GM18517 (cell line): Measurements from ENCODE around the gene ASB16.
"Not testable (repeated sequence)": the region's sequence is repeated elsewhere in the genome, so short reads cannot be mapped to it uniquely, and the experiment has no call there.

Experiments
- ATAC-seq: cut with Tn5 transposase; IDR thresholded peaks from one replicate; pipeline ENCODE4 v1.9.1; 2021; ENCODE audit warnings: mild to moderate bottlenecking, moderate library complexity; ENCODE audit not compliant: unreplicated experiment

ASB16 gene

DNA sequence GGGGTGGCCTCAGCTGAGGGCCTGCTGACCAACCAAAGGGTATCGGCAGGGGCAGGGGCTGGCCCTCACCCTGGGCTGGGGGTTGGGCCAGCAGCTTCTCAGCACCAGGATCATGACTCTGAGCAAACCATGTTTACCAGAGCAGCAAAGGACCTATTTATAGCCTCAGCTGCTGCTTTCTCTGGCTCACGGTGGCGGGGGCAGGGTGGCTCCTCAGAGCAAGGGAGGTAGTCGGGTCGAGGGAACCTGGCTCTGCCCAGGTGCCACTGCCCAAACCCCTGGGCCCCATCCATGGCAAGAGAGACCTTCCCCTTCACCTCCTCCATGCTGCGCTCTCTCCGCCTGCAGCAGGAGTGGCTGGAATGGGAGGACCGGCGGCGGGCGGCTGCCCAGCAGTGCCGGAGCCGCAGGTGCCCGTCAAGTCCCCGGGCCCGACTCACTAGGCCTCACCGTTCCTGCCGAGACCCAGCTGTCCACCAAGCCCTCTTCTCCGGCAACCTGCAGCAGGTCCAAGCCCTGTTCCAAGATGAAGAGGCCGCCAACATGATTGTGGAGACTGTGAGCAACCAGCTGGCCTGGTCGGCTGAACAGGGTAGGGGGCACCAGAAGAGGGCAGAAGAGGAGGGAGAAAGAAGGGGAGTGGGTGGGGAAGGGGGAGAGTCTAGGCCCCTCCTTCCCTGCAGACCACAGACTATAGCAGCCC is at the start of gene ASB16:
Gene ASB16, plus strand, starts transcription at position 206 of the 703 bp plus-strand sequence. Its CDS starts 86 bp downstream, at position 292.
- ATAC-seq, result no peak

DNA sequence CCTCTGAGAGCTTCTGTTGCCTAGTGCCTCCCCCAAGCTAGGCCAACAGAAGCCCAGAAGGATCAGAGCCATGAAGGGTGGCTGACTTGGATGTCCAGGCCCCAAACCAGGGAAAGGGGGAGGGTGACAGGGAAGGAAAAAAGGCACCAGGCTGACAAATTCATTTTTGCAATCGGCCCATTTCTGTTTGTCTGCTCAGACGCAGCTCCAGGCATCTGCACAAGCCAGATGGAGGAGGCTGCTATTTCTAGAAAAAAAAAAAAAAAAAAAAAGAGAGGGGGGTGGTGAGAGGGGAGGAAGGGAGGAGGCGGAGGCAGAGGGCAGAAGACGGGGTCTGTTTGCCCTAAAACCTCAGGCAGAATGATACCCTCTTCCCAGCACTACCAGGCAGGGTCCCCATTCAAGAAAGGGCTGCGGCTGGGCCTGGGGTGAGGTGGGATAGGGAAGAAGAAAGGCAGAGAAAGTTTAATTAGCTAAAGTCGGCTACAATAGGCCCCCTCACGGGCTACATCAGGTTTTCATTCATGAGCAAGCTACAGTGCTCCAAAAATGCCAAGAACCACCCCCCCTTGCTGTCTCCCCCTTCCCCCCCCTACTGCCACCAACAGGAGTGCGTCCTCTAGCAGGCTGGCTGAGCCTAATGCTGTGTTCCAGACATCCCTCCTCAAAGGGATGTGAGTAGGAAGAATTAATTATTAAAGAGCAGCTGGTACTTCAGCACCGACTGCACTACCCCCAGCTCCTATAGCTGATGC is 49.5 kb upstream of the ASB16 start:
- ATAC-seq, result no peak

- ATAC-seq, result no peak
Measured at GRCh38 chr17:44121997-44122815, 48.3 kb upstream of the ASB16 start.

GRCh38 chr17:44122816-44123355 is 47.6 kb upstream of the ASB16 start:
- peak; percentile 17 for ATAC-seq

- peak; percentile 80 for ATAC-seq
Measured at GRCh38 chr17:44123356-44124117, 47.0 kb upstream of the ASB16 start, which contains the start of gene HDAC5. HDAC5 (minus strand) TSS chr17:44123641; CDS start chr17:44117515, 6,126 bp downstream.

DNA sequence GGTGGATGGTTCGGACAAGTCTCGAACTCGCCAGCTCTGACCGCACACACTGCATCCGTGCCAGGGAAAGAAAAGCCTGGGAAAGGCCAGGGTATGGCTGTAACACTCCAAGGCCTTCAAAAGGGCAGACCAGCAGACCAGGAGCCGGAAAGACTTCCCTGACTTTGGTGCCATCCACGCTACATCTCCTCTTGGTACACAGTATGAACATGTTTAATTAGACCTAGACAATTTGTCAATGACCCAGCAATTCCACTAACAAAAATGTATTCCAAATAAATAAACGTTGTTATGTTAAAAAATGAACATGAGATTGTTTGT is 46.4 kb upstream of the ASB16 start:
- ATAC-seq, result no peak

DNA sequence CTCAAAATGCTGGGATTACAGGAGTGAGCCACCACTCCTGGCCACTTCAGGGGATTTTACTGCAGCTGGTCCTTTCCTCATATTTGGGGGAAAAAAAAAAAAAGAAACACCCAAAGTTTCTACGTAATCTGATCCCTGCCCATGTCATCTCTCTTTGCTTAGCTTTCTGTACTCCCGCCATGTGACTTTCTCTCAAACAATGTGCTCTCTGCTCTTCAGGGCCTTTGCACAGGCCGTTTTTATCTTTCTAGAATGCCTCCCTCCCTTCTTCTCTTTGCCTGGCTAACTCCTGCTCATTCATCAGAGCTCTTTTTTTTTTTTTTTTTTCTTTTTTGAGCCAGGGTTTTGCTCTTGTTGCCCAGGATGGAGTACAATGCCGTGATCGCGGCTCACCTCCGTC is 42.1 kb upstream of the ASB16 start:
- no peak for ATAC-seq

DNA sequence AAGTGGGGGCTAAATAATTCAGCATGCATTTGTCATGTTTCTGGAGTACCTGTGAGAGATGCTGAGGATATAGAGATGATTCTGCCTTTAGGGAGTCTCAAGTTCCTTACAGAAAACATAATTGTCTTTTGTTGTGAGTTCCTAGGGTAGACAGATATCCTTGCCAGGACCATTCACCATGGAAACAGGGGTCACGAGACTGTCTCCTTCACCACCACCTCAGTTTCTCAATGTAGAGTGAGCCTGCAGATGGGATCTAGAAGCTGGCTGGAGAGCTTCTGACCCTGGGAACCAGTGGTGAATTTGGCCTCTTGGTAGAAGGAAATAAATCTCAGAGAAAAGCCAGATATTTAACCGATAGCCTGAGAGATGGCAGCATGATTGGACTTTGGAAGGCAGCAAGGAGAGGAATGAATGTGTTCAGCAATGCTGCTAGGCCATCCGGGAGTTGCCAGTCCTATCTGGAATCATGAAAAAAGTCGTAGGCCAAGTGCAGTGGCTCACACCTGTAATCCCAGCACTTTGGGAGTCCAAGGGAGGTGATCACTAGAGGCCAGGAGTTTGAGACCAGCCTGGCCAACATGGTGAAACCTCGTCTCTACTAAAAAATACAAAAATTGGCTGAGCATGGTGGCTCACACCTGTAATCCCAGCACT is 39.7 kb upstream of the ASB16 start:
- ATAC-seq, result no peak

DNA sequence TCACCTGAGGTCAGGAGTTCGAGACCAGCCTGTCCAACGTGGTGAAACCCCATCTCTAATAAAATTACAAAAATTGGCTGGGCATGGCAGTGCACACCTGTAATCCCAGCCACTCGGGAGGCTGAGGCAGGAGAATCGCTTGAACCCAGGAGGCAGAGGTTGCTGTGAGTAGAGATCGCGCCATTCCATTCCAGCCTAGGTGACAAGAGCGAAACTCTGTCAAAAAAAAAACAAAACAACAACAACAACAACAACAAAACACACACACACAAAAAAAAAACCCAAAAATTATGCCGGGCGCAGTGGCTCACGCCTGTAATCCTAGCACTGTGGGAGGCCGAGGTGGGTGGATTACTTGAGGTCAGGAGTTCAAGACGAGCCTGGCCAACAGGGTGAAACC is 39.1 kb upstream of the ASB16 start:
- ATAC-seq, result not testable (repeated sequence)

DNA sequence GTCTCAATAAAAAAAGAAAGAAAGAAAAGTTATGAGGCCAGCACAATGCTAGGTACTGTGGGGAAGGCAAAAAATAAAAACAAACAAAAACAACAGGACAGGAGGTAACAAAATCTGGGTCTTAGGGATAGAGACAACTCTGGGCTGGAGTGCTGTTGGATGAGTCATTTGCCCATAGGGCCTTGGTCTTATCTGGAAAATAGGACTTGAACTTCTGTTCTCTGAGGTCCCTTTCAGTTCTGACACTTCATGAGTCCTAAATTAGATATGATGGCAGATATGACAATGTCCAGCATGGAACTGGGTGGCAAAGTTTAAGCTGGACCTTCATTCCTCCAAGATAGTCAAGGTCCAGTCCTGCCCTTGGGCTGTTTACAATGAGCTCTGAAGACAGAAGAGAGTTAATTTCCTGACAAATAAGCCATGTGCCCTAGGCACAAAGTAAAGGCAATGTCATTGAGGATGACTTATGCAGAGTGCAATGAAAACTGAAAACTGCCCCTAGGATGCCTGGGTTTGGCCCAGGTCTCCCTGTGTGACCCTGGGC is 38.2 kb upstream of the ASB16 start:
- ATAC-seq, result no peak

- no peak for ATAC-seq
Measured at GRCh38 chr17:44133918-44134476, 36.5 kb upstream of the ASB16 start.

GRCh38 chr17:44134752-44135568 is 35.5 kb upstream of the ASB16 start:
- ATAC-seq, result no peak

DNA sequence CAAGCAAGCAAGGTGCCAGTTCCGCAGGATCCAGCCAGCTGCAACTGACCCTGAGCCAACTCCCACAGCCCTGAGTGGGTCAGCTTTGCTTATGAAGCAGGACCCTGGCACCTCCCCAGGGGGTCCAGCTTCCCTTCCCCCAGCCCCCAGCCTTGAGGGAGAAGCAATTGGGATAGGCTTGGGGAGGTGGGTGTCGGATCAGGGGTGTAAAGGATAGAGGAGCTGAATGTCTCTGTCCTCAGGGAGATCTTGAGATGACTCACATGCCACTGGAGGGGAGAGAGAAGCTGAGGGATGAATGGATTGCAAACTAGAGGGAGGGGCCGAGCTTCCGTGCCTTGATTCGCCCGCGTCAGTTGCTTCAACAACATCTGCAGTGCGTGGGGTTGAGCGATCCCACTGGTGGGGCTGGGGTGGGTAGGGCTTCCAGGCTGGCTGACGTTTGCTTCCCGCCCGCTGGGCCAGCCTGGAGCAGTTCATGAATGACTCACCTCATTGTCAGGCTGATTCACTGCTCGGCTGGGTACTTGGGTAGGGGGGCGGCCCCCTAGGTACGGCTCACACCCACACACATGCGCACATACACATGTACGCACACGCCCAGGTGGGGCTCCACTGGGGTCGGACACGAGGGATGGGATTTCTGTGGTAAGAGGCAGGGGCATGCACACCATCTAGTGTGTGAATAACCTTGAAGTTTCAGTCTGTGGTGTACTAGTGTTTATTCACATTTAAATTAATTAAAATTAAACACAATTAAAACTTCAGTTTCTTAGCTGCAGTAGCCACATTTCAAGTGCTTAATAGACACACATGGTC is 32.4 kb upstream of the ASB16 start:
- no peak for ATAC-seq

DNA sequence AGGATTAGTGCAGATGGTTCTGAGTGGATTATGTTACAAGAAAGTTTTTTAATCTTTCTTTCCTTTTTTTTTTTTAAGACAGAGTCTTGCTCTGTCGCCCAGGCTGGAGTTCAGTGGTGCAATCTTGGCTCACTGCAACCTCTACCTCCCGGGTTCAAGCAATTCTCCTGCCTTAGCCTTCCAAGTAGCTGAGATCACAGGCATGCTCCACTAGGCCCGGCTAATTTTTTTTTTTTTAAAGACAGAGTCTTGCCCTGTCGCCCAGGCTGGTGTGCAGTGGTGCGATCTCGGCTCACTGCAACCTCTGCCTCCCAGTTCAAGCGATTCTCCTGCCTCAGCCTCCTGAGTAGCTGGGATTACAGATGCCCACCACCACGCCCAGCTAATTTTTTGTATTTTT is 26.6 kb upstream of the ASB16 start:
- not testable (repeated sequence) for ATAC-seq

GRCh38 chr17:44144966-44145739 is 25.4 kb upstream of the ASB16 start:
- no peak for ATAC-seq

DNA sequence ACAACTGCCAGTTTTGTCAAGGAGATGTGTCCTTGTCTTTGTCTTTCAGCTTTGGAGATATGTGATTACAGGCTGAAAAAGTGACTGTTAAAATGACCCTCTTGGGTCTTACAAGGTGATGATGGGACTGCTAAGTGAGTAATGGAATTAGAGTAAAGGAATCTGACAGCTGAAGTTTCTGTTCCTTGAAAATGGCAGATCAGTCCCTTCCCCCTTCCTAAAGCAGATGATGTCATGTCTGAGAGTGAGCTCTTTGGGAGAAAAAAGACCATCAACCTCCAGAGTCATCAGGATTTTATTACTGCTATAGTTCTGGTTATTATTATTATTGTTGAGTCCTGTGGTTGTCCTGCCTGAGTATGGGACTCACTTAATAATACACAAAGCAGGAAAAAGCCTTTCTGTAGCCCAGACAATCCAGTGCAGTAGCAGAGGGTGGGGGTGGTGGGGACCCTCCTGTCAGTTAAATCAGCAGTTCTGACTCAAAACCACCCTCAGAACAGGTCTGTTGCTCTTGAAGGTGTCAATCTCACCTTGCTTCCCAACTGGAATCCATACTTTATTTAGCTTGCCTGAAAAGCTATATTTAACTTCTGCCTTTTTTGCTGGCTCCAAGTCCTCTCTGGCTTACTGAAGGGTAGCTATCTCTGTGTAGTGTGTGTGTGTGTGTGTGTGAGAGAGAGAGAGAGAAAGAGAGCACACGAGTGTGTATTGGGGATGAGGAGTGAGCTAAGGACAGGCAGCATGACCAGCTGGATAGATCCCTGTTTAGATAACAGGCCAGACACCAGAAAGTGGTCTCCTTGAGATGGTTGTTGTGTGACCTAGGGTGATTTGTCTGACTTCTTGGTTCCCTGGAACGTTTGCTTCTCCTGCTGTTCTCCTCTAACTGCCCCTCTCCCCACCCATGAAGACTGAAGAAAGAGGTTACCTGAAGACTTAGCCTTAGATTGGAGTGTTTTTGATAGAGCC is 23.8 kb upstream of the ASB16 start:
- ATAC-seq, result no peak
